ENCODE measurements around the gene SUSD1.

DNA sequence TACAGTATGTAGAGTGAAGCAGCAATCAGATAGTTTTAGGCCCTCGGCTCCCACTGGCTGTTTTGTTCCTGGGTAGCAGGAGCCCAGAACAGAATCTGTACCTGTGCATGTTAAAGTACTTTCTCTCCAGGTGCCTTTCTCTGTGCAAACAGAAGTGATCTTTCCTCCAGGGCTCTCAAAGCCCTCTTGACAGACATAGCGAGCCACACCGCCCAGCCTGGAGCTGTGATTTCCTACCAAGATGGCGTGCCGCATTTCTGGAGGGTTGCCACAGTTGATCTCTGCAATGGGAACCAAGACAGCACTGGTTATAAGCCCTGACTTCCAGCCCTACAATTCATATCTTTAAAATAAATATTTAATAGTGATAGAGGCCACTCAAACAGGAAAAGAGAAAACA, 50.9 kb downstream of the SUSD1 start:
- TF ChIP-seq, protein P1, sequence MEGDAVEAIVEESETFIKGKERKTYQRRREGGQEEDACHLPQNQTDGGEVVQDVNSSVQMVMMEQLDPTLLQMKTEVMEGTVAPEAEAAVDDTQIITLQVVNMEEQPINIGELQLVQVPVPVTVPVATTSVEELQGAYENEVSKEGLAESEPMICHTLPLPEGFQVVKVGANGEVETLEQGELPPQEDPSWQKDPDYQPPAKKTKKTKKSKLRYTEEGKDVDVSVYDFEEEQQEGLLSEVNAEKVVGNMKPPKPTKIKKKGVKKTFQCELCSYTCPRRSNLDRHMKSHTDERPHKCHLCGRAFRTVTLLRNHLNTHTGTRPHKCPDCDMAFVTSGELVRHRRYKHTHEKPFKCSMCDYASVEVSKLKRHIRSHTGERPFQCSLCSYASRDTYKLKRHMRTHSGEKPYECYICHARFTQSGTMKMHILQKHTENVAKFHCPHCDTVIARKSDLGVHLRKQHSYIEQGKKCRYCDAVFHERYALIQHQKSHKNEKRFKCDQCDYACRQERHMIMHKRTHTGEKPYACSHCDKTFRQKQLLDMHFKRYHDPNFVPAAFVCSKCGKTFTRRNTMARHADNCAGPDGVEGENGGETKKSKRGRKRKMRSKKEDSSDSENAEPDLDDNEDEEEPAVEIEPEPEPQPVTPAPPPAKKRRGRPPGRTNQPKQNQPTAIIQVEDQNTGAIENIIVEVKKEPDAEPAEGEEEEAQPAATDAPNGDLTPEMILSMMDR (optimal IDR thresholded peaks at IDR 0.05 in 1 of 3, IDR thresholded peaks at IDR 0.05 in 1 of 3, conservative IDR thresholded peaks at IDR 0.05 in 1 of 3; ENCODE audit: extremely low read depth in 1 of 3, insufficient read depth in 2 of 3, low read length in 3 of 3) = no peak
- TF ChIP-seq EZH2 (IDR thresholded peaks at IDR 0.05; ENCODE audit: low read length) = no peak

Measured in keratinocyte (primary cell).